PC-3 (cell line): ENCODE data around the gene ENOX2.

Experiments
- CTCF ChIP-seq: fragments of 300-600 bp; sonication (generic); conservative IDR thresholded peaks from 2 replicates; pipeline ENCODE4 v1.5.1; 2017; ENCODE audit warnings: antibody characterized with exemption, low read depth, mild to moderate bottlenecking, low read length
- EZH2 ChIP-seq: fragments of 300-600 bp; sonication (generic); IDR thresholded peaks from one replicate; pipeline ENCODE4 v1.6.1; 2017; ENCODE audit warnings: antibody characterized with exemption, mild to moderate bottlenecking, low read length; ENCODE audit not compliant: unreplicated experiment
- EZH2phosphoT487 ChIP-seq: fragments of 300-600 bp; sonication (generic); IDR thresholded peaks from 2 replicates; pipeline ENCODE4 v1.6.1; 2018; ENCODE audit warnings: mild to moderate bottlenecking, antibody characterized with exemption, low read length, borderline replicate concordance

GRCh38 chrX:130828641-130829040 lies 74.4 kb downstream of the ENOX2 start:
- TF ChIP-seq CTCF, result no peak
- no peak for TF ChIP-seq EZH2
- TF ChIP-seq EZH2phosphoT487, result no peak
